ENCODE measurements around the gene C10orf62.
"Not testable (repeated sequence)": the region's sequence is repeated elsewhere in the genome, so short reads cannot be mapped to it uniquely, and the experiment has no call there.

DNA sequence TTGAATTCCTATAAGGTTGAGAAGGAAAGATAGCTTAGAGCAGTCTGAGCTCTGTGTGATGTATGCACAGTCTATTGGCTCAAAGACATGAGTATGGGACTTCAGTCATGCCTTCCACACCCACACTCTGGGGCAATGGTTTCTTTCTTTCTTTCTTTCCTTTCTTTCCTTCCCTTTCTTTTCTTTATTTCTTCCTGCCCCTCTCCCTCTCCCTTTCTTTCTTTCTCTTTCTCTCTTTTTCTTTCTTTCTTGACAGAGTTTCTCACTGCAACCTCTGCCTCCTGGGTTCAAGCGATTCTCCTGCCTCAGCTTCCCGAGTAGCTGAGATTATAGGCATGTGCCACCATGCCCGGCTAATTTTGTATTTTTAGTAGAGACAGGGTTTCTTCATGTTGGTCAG lies 49.6 kb downstream of the C10orf62 start:
- not testable (repeated sequence) for TF ChIP-seq EZH2 (IDR thresholded peaks at IDR 0.05; ENCODE audit: low read depth, unreplicated experiment); JUNB (IDR thresholded peaks at IDR 0.05; ENCODE audit: unreplicated experiment); CREB1 (CRISPR knock-in tag; IDR thresholded peaks at IDR 0.05; ENCODE audit: low read depth); POLR2AphosphoS5 (IDR thresholded peaks at IDR 0.05; ENCODE audit: low read depth); NANOG (IDR thresholded peaks at IDR 0.05; ENCODE audit: borderline replicate concordance); ZNF331 (CRISPR knock-in tag; IDR thresholded peaks at IDR 0.05; ENCODE audit: low read depth); STAT1 (IDR thresholded peaks at IDR 0.05; ENCODE audit: unreplicated experiment); EZH2phosphoT487 (IDR thresholded peaks at IDR 0.05; ENCODE audit: unreplicated experiment)
- TF ChIP-seq, protein P1, sequence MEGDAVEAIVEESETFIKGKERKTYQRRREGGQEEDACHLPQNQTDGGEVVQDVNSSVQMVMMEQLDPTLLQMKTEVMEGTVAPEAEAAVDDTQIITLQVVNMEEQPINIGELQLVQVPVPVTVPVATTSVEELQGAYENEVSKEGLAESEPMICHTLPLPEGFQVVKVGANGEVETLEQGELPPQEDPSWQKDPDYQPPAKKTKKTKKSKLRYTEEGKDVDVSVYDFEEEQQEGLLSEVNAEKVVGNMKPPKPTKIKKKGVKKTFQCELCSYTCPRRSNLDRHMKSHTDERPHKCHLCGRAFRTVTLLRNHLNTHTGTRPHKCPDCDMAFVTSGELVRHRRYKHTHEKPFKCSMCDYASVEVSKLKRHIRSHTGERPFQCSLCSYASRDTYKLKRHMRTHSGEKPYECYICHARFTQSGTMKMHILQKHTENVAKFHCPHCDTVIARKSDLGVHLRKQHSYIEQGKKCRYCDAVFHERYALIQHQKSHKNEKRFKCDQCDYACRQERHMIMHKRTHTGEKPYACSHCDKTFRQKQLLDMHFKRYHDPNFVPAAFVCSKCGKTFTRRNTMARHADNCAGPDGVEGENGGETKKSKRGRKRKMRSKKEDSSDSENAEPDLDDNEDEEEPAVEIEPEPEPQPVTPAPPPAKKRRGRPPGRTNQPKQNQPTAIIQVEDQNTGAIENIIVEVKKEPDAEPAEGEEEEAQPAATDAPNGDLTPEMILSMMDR (conservative IDR thresholded peaks at IDR 0.05; ENCODE audit: low read depth in 2 of 2) = not testable (repeated sequence)
- TF ChIP-seq, protein P2, sequence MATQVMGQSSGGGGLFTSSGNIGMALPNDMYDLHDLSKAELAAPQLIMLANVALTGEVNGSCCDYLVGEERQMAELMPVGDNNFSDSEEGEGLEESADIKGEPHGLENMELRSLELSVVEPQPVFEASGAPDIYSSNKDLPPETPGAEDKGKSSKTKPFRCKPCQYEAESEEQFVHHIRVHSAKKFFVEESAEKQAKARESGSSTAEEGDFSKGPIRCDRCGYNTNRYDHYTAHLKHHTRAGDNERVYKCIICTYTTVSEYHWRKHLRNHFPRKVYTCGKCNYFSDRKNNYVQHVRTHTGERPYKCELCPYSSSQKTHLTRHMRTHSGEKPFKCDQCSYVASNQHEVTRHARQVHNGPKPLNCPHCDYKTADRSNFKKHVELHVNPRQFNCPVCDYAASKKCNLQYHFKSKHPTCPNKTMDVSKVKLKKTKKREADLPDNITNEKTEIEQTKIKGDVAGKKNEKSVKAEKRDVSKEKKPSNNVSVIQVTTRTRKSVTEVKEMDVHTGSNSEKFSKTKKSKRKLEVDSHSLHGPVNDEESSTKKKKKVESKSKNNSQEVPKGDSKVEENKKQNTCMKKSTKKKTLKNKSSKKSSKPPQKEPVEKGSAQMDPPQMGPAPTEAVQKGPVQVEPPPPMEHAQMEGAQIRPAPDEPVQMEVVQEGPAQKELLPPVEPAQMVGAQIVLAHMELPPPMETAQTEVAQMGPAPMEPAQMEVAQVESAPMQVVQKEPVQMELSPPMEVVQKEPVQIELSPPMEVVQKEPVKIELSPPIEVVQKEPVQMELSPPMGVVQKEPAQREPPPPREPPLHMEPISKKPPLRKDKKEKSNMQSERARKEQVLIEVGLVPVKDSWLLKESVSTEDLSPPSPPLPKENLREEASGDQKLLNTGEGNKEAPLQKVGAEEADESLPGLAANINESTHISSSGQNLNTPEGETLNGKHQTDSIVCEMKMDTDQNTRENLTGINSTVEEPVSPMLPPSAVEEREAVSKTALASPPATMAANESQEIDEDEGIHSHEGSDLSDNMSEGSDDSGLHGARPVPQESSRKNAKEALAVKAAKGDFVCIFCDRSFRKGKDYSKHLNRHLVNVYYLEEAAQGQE (IDR thresholded peaks at IDR 0.05; ENCODE audit: unreplicated experiment) = not testable (repeated sequence)
- TF ChIP-seq, protein P3, sequence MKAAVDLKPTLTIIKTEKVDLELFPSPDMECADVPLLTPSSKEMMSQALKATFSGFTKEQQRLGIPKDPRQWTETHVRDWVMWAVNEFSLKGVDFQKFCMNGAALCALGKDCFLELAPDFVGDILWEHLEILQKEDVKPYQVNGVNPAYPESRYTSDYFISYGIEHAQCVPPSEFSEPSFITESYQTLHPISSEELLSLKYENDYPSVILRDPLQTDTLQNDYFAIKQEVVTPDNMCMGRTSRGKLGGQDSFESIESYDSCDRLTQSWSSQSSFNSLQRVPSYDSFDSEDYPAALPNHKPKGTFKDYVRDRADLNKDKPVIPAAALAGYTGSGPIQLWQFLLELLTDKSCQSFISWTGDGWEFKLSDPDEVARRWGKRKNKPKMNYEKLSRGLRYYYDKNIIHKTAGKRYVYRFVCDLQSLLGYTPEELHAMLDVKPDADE (IDR thresholded peaks at IDR 0.05) = not testable (repeated sequence)
